ENCODE data around the gene ZNF683. TPM values are rescaled to one million over a fixed set of nuclear protein-coding genes. Genes with fewer than 3 reads are reported as not detected.
A peak's percentile ranks its signal among the peaks of the same experiment; 100 is the strongest.

Gene ZNF683
- total RNA-seq, 3 donors from 2014 or later: 0.19 to 1.0 TPM; not detected in 1

DNA sequence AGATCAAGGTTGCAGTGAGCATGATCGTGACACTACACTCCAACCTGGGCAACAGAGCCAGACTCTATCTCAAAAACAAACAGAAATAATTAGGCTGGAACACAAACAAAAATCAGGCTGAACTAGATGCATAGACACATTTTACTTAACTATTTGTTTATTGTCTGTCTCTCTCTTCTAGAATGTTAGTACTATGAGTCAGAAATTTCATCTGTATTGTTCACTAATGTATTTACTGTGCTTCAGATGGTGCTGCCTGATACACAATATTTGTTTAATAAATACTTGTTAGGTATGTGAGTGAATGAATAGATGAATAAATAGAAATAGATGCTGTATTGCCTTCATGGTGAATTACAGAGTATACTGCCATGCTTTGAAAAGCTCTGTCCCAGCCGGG, 32.1 kb upstream of the ZNF683 start:
- Histone ChIP-seq H3K4me3 (no peak overlapping the region), H3K4me1 (ENCODE audit: low read depth) (no peaks in the 10 kb centered on the region), H3K36me3 (ENCODE audit: low read depth) (no peaks in the 10 kb centered on the region), H3K9me3 (no peaks in the 10 kb centered on the region)
- DNase-seq: no peak
- intact Hi-C loops (cut with DNase I, micrococcal nuclease): no loop called here
- no peak for ATAC-seq
- TF ChIP-seq, protein P1, sequence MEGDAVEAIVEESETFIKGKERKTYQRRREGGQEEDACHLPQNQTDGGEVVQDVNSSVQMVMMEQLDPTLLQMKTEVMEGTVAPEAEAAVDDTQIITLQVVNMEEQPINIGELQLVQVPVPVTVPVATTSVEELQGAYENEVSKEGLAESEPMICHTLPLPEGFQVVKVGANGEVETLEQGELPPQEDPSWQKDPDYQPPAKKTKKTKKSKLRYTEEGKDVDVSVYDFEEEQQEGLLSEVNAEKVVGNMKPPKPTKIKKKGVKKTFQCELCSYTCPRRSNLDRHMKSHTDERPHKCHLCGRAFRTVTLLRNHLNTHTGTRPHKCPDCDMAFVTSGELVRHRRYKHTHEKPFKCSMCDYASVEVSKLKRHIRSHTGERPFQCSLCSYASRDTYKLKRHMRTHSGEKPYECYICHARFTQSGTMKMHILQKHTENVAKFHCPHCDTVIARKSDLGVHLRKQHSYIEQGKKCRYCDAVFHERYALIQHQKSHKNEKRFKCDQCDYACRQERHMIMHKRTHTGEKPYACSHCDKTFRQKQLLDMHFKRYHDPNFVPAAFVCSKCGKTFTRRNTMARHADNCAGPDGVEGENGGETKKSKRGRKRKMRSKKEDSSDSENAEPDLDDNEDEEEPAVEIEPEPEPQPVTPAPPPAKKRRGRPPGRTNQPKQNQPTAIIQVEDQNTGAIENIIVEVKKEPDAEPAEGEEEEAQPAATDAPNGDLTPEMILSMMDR (IDR thresholded peaks at IDR 0.05): no peak

DNA sequence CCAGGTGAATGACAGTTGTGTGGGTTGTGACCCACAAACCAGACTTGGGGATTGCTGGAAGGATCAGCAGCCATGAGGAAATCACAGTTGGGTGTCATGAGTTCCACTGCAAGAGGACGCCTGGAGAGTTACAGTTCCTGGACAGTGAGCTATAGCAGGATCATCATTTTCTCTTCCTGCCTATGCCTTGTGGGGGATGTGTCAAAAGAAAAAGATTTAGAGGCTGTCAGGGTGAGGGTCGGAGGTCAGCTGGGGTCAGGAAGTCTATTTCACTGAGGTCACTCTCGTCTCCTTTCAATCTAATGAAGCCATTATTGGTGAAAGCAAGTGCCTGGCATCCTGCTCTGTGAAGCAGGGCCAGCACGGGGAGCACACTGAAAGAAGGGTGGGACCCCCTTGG, 31.1 kb upstream of the ZNF683 start:
- Histone ChIP-seq H3K36me3 (ENCODE audit: low read depth) (no peaks in the 10 kb centered on the region), H3K4me1 (ENCODE audit: low read depth) (no peaks in the 10 kb centered on the region), H3K4me3 (no peak overlapping the region), H3K9me3 (no peaks in the 10 kb centered on the region)
- ATAC-seq: no peak
- intact Hi-C loops (cut with DNase I, micrococcal nuclease): no loop called here
- TF ChIP-seq, protein P1 (IDR thresholded peaks at IDR 0.05): no peak
- DNase-seq: no peak

DNA sequence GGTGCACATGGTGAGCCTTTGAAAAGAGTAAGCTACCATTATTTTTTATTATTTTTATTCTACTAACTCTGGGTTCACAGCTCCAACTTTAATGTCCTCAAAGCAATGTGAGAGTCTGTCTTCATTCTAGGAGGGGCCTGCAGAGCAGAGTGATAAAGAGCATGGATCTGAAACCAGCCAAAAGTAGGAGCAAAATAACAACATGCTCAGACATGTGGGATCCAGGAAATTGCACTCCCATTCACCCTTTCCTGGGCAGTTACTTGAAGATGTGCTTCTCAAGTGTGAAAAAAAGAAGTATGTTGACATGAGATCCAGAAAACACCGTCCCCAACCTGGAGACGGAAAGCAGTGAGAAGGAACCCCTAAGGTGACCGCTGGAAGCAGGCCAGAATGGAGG, 29.3 kb upstream of the ZNF683 start:
- Histone ChIP-seq H3K9me3 (no peaks in the 10 kb centered on the region), H3K4me3 (no peak overlapping the region), H3K36me3 (ENCODE audit: low read depth) (no peaks in the 10 kb centered on the region), H3K4me1 (ENCODE audit: low read depth) (no peaks in the 10 kb centered on the region)
- no peak for DNase-seq
- no peak for ATAC-seq
- intact Hi-C loops (cut with DNase I, micrococcal nuclease): no loop called here
- TF ChIP-seq, protein P1 (IDR thresholded peaks at IDR 0.05): no peak

DNA sequence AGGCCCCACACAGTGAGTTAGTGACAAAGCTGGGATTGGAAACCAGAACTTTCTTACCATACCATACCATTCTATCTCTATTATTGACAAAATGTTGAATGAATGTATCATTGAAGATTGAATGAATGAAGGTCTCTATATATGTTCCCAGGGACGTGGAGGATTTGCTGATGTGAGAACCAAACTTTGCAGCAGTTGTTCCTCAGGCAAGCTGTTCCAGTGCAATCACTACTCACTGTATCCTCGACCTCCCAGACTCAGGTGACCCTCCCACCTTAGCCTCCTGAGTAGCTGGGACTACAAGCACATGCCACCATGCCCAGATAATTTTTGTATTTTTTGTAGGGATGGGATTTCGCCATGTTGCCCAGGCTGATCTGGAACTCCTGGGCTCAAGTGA, 26.5 kb upstream of the ZNF683 start:
- H3K9me3 ChIP-seq: no peaks in the 10 kb centered on the region
- H3K36me3 ChIP-seq (ENCODE audit: low read depth): no peaks in the 10 kb centered on the region
- ATAC-seq (no peak), DNase-seq (no peak)
- no peak overlapping the region for H3K4me3 ChIP-seq
- intact Hi-C loops (cut with DNase I, micrococcal nuclease): no loop called here
- no peaks in the 10 kb centered on the region for H3K4me1 ChIP-seq (ENCODE audit: low read depth)
- TF ChIP-seq, protein P1 (IDR thresholded peaks at IDR 0.05): no peak

DNA sequence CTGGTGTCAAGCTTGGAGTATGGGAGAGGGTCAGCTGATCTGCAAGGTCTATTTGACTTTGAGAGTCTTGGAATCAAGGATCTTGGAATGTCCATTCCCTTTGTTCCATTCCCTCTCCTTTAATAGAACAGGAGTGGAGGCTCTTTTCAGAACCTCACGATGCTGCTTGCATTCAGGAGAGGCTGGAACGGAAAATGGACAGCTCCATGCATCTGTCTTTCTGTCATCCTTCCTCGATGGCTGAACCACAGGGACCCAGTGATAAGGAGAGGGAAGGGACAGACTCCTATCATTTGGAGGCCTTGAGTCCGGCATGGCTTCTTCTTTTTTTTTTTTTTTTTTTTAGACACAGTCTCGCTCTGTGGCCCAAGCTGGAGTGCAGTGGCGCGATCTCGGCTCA, 23.2 kb upstream of the ZNF683 start:
- Histone ChIP-seq H3K4me3 (no peak overlapping the region), H3K9me3 (no peaks in the 10 kb centered on the region), H3K4me1 (ENCODE audit: low read depth) (no peaks in the 10 kb centered on the region), H3K36me3 (ENCODE audit: low read depth) (no peaks in the 10 kb centered on the region)
- TF ChIP-seq, protein P1 (IDR thresholded peaks at IDR 0.05): no peak
- DNase-seq (no peak), ATAC-seq (no peak)
- intact Hi-C loops (cut with DNase I, micrococcal nuclease): no loop called here

DNA sequence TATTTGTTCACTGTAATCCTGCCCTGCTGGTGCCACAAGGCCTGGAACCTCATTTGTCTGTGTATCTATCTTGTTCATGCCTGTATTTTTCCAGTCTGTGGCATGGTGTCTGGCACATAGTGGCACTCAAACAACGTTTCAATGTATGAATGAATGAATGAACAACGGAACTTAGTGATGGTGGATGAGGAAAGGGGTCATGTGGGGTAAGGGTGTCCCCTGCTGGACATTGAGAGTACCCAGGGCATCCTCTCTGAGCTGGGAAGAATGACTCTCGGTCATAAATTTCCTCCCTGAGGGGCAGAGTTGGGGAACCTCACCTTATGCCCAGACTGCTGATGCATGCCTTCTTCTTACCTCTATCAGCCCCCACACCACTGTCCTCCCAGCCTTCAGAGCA, 18.9 kb upstream of the ZNF683 start:
- DNase-seq: peak in 1 of 3 donors; percentile 10

More for the DNA sequence above, 18.9 kb upstream of the ZNF683 start:
- TF ChIP-seq, protein P1 (IDR thresholded peaks at IDR 0.05): no peak
- H3K9me3 ChIP-seq: no peaks in the 10 kb centered on the region
- ATAC-seq: peak; percentile 49
- no peaks in the 10 kb centered on the region for H3K4me1 ChIP-seq (ENCODE audit: low read depth)
- intact Hi-C loops (cut with DNase I, micrococcal nuclease): no loop called here
- no peak overlapping the region for H3K4me3 ChIP-seq
- no peaks in the 10 kb centered on the region for H3K36me3 ChIP-seq (ENCODE audit: low read depth)
